AG09309 (cell line): ENCODE measurements around the gene C16orf92.

Source experiments
- DNase-seq: peaks from one replicate; pipeline ENCODE4 v3.0.0-alpha.2; 2010; ENCODE audit warnings: low read depth
- H3K4me3 ChIP-seq: 2 replicates; pipeline ENCODE4 v1.5.1; 2011; ENCODE audit warnings: mild to moderate bottlenecking, low read depth, low read length, moderate library complexity; ENCODE audit not compliant: control insufficient read depth
- CTCF ChIP-seq: IDR thresholded peaks from 2 replicates; pipeline ENCODE4 v1.5.1; 2011; ENCODE audit warnings: mild to moderate bottlenecking, low read depth, low read length, inconsistent platforms; ENCODE audit not compliant: insufficient read depth, control insufficient read depth; ENCODE audit errors: missing control alignments

Gene C16orf92

GRCh38 chr16:29989111-29989858 is 33.7 kb upstream of the C16orf92 start:
- no peak for TF ChIP-seq CTCF
- DNase-seq, result no peak
- H3K4me3 ChIP-seq, result no peak overlapping the region

DNA sequence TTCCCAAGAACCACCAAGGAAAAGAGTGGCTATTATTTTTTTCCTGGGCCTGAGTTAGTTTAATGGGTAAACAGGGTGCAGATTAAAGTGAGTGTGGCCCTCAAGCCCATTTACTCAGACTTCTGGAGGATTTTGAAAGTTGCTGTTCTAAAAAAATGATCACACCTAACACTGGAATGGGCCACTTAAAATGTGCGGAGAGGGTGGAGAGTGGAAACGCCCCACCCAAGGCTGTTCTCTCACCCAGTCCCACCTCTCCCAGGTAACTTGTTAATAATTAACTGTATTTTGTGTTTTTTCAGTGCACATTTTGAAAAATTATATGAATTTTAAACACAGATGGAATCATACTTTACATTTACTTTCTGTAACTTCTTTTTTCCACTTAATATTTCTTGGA is 33.0 kb upstream of the C16orf92 start:
- TF ChIP-seq CTCF, result no peak
- no peak overlapping the region for H3K4me3 ChIP-seq
- no peak for DNase-seq

DNA sequence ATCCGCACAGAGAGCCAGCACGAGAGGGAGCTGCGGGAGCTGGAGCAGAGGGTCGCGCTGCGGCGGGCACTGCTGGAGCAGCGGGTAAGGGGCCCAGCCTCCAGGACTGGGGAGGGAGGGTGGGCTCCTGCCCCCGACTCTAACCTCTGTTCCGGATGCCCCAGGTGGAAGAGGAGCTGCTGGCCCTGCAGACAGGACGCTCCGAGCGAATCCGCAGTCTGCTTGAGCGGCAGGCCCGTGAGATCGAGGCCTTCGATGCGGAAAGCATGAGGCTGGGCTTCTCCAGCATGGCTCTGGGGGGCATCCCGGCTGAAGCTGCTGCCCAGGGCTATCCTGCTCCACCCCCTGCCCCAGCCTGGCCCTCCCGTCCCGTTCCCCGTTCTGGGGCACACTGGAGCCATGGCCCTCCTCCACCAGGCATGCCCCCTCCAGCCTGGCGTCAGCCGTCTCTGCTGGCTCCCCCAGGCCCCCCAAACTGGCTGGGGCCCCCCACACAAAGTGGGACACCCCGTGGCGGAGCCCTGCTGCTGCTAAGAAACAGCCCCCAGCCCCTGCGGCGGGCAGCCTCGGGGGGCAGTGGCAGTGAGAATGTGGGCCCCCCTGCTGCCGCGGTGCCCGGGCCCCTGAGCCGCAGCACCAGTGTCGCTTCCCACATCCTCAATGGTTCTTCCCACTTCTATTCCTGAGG is 32.0 kb upstream of the C16orf92 start:
- no peak for TF ChIP-seq CTCF
- no peak overlapping the region for H3K4me3 ChIP-seq
- DNase-seq, result no peak

- no peak for TF ChIP-seq CTCF
- DNase-seq, result no peak
- no peak overlapping the region for H3K4me3 ChIP-seq
Observed at GRCh38 chr16:29991571-29991904, 31.5 kb upstream of the C16orf92 start.

- TF ChIP-seq CTCF, result no peak
- DNase-seq, result no peak
- H3K4me3 ChIP-seq, result no peak overlapping the region
Observed at GRCh38 chr16:29992344-29992967, 30.5 kb upstream of the C16orf92 start.

DNA sequence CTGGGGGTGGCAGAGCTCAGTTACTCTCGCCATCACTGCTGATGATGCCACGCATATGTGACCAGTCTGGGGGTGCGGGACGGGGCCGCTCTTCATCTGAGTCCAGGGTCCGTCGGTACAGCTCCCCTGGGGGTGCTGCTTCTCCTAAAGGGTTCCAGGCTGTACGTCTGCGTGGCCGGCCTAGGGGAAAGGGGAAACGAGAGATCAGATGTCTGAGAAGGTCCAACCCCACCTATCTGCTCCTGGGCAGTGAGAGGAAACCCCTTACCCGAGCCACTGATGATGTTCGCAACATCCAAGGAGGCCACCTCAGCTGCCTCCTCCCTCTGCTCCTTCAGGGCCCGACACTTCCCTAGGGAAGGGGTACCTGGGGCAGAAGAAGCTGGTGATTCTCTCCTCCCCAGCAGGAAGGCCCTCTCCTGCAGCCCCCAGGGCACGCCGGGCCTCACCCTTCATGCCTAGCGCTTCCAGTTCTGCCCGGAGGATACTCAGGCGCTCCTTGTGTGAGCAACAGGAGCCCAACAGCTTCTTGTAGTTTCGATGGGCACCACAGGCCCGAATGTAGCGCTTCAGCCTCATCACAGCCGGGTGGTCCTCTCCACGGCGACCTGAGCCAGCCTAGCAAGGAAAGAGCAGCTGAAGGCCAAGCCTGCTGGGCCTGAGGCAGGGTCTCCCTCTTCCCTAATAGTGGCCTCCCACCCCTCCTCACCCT is 29.7 kb upstream of the C16orf92 start:
- no peak overlapping the region for H3K4me3 ChIP-seq
- DNase-seq, result no peak
- no peak for TF ChIP-seq CTCF
